HG03469 (cell line): ENCODE measurements around the gene DSG4.
A peak's percentile ranks its signal among the peaks of the same experiment; 100 is the strongest.

ENCODE experiments used
- ATAC-seq: cut with Tn5 transposase; IDR thresholded peaks from one replicate; pipeline ENCODE4 v1.9.1; 2021; ENCODE audit warnings: mild to moderate bottlenecking, moderate library complexity, moderate number of reproducible peaks; ENCODE audit not compliant: unreplicated experiment

DSG4 gene

GRCh38 chr18:31409276-31409675, 32.7 kb downstream of the DSG4 start:
- ATAC-seq, result no peak

DNA sequence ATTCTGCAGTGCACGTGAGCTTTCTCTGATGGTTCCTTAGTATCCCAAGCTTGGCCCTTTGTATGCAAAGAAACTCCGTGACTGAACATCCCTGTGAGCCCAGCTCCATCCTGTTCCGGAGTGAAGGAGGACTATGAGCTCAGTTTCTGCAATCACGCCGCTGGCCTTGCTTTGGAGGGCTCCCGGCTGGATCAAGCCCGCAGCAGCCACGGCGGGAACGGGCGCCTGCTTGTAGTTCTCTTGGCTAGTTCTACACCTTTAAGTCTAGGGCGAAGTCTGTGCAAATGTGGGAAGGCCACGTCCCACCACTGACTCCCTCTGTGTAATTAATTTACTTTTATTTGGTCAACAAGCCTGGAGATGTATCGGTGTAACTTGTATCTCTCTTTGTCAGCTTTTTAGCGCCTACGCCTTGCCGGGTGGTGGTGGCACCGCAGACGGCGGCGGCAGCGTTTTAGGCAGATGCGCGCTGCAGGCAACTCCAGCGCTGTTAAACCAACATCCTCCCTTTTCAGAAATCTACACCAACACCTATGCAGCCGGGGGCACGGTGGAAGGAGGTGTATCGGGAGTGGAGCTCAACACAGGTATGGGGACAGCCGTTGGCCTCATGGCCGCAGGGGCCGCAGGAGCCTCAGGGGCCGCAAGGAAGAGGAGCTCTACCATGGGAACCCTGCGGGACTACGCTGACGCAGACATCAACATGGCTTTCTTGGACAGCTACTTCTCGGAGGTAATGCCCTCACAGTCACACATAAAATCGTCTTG, 34.3 kb downstream of the DSG4 start:
- ATAC-seq, result no peak

- ATAC-seq, result no peak
These were observed 36.6 kb downstream of the DSG4 start for GRCh38 chr18:31413137-31413536.

DNA sequence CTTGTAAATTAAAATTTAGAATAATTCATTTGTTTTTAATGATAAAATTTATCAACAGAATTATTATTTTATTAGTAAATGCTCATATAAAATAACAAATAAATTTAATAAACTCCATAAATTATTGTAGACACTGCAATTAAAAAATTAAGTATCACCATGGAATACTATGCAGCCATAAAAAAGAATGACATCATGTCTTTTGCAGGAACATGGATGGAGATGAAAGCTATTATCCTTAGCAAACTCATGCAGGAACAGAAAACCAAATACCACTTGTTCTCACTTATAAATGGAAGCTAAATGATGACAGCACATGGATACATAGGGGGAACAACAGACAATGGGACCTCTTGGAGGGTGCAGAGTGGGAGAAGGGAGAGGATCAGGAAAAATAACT, 41.3 kb downstream of the DSG4 start:
- ATAC-seq, result no peak

DNA sequence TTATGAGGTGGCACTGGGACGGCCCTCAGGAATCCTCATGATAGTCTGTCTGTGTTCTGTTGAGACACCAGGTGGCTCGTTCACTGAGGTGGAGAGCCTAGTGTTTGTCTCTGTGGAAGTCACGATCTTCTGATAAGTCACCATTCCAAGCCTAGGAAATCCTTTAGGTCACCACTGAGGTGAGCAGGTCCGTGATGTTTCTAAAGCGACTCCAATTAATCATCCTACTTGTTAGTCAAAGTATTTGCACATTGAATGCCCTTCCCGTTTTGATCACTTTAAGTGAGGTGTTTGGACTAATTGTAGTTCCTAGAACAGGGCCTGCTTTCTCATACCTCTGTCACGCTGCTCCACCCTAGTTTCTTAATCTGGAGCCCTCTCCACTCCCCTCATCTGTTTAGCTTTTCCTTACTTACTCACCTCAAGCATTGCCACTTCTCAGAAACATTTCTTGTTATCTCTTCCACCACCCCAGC, 42.9 kb downstream of the DSG4 start:
- no peak for ATAC-seq

- ATAC-seq, result no peak
These were observed 43.5 kb downstream of the DSG4 start for GRCh38 chr18:31420032-31420431.

- no peak for ATAC-seq
These were observed 43.9 kb downstream of the DSG4 start for GRCh38 chr18:31420524-31420923.

DNA sequence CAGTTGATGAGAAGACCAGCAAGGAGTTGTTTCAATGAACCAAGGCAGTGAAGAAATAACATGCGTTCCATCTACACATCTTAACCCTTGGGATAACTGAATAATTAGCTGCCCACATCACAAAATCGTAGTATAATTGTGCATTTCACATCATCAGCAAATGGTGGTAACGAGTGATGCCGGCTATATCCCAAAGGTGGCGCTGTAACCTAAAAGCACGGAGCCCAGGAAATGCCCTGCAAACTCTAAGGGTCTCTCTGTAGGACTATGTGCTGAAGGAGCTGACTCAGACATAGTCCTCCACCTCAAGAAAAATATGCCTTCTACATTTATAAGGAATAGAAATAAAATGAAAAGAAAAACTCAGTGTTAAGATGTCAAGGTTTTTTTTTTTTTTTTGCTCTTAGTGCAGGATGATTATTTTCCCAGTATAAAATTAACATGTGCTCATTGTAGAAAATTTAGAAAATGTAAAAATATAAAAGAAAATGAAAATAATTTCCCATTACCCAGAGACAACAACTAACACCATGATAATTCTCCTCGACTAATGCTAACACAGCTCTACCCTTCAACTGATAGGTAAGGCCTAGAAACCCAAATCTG, 47.9 kb downstream of the DSG4 start:
- peak; percentile 63 for ATAC-seq

GRCh38 chr18:31426021-31426420, 49.4 kb downstream of the DSG4 start:
- ATAC-seq, result no peak

GRCh38 chr18:31426871-31427406, 50.4 kb downstream of the DSG4 start:
- no peak for ATAC-seq

- ATAC-seq, result no peak
These were observed 51.6 kb downstream of the DSG4 start for GRCh38 chr18:31428211-31428610.

DNA sequence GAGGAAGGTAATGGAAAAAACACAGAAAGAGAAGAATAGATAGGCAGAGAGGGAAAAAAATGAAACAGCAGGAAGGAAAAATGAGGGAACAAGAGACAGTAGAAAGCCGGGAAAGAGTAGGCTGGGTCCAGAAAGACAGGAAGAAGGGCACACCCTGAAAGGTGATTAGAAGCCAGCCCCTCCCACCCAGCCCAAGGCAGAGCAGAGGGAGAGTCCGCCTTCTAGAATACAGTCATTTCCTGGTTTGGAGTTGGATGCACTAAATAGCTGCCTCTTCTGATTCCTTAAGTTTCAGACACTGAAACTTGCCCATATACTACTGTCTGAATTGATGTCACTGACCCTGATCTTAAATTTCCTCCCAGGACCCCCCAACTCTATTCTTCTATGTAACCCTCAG, 53.0 kb downstream of the DSG4 start:
- ATAC-seq, result no peak

DNA sequence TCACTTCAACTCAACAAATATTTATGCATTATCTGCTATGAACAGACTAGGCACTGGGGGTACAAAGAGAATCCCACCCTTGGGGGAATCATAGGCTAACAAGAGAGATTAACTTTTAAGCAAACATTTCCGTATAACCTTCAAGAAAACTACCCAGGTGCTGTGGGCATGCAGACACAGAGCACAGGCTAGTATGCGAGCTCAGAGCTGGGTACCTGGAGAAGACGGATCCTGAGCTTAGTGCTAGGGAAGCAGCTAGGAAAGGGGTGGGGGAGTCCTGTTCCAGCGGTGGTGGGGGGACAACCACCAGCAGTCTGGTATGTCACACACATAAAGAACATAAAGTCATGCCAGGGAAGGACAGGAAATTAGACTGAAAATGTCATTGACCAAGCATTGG, 53.5 kb downstream of the DSG4 start:
- no peak for ATAC-seq

DNA sequence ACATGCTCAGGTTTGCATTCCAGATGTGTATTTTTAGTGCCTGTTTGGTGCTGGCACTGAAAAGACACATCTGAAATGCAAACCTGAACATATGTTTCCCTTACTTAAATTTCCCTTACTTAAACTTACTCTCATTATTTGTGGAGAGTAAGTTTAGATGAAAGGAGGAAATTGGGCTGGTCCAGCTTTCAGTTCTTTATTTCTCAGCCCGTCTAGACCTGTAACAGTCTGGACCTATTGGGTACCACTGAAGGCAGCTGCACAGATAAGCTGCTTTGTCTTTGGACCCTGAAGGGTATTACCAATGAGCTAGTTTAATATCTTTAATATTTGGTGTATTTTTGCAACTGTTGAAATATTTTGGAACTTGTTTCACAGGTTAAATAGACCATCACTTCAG, 54.0 kb downstream of the DSG4 start:
- no peak for ATAC-seq

- ATAC-seq, result no peak
These were observed 55.7 kb downstream of the DSG4 start for GRCh38 chr18:31432316-31432715.

DNA sequence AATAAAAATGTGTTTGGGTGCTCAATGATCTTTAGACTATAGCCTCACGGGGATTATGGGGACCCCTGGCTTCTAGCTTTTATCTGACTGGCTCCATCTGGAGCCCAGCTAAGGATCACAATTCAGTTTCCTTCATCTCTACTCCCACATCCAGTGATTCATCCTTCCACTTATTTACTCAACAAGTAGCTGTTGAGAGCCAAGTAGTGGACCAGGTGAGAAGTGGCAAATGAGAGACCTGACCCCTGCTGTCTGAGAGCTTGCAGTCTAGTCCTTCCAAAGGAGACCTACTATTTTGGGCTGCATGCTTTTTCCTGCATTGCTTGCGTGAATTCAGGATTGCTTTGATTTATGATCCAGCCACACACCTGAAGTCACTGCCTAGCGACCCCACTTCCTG, 60.2 kb downstream of the DSG4 start:
- ATAC-seq, result no peak

DNA sequence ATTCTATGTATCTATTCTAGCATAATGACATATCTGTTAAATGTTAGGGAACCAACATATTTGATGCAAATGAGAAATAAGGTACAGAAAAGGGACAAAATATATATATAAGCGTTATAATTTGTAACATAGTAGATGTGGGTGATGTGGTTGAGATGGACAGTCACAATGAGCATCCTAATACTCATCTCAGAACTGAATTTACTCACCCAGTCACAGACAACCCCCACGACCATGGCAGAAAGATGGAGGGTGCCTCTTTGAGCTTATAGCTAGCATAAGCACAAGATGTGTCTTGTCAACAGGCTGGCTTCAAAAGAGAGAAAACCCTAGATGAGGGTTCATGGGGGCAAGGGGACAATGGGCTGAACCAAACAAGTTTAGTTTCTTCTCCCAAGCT, 61.8 kb downstream of the DSG4 start:
- peak; percentile 45 for ATAC-seq

DNA sequence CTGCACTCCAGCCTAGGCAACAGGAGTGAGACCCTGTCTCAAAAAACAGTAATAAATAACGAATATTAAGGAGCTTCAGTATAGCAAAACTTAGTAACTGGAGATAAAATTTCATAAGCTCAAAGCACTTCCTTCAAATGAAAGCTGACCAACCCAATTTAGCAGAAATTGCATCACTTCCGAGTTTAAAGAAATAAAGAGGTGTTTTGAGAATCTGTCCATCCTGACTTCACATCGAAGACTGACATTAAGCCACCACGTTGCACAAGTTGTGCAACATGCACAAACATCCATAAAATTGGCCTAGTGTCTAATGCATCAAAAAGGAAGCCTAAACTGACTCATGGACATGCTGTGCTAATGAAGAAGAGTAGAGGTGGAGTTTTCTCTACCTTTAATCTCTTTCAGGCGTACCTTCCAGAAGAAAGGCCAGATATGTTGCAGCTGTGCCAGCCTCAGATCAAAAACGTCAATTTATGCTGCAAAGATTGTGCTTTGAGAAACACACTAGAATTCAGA, 63.3 kb downstream of the DSG4 start:
- ATAC-seq, result no peak

- ATAC-seq, result no peak
These were observed 64.2 kb downstream of the DSG4 start for GRCh38 chr18:31440787-31441186.

- no peak for ATAC-seq
These were observed 64.9 kb downstream of the DSG4 start for GRCh38 chr18:31441493-31441892.

DNA sequence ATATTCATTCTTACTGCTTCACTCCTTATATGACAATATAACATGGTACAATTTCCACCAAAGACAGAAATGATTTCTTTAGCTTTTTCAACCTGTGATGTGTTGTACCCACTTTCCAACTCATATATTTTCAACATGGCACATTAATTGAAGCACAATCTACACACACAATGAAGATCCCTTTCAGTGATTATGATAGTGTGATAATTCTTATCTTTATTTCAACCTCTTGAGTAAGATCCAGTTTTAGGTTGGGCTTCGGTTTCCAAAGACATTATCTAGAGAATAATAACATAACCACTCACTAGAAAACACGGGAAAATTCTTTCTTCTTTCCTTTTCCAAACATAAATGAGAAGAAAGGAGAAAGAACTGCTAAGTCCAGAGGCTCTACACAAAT, 67.6 kb downstream of the DSG4 start:
- ATAC-seq, result no peak

DNA sequence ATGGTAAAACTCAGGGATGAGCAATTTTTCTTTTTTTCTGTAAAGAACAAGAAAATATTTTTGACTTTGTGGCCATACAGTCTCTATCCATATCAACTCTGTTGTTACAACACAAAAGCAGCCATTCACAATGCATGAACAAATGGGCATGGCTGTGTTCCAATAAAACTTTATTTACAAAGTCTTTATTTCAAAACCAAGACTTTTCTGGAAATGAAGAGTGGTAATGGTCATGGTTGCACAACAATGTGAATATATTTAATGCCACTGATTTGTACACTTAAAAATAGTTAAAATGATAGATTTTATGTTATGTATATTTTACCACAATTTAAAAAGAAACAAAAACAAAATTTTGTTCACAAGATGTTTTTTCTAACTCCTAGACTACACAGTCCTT, 69.3 kb downstream of the DSG4 start:
- ATAC-seq, result no peak
